Right renal pelvis (tissue), 4 donors: ENCODE data around the gene USP53. TPM values are rescaled to one million over a fixed set of nuclear protein-coding genes. Genes with fewer than 3 reads are reported as not detected.
"Not testable (repeated sequence)": the region's sequence is repeated elsewhere in the genome, so short reads cannot be mapped to it uniquely, and the experiment has no call there.

Experiments used
- DNase-seq, 4 donors: peaks; one replicate each; pipeline ENCODE4 v3.0.0-alpha.2; 2013; ENCODE audit warnings: low read depth in 4 of 4, low spot score in 3 of 4, missing footprints in 1 of 4
- polyA plus RNA-seq, 4 donors: library from polyadenylated mRNA; unstranded; fragments of 120-200 nt; gene quantifications; one replicate each; pipeline ENCODE4 v1.2.1, GENCODE V29; 2013; ENCODE audit not compliant: insufficient read length in 4 of 4

Gene USP53
- polyA plus RNA-seq, 4 donors: 37.7 to 55.8 (median 39.6) TPM

- DNase-seq: no peak
Measured at GRCh38 chr4:119227690-119228089, 15.2 kb downstream of the USP53 start.

GRCh38 chr4:119228406-119228805 is 15.9 kb downstream of the USP53 start:
- DNase-seq: no peak

- DNase-seq: no peak
Measured at GRCh38 chr4:119229908-119230687, 17.6 kb downstream of the USP53 start.

GRCh38 chr4:119231491-119231890 is 19.0 kb downstream of the USP53 start:
- DNase-seq: no peak

- no peak for DNase-seq
Measured at GRCh38 chr4:119232286-119232685, 19.8 kb downstream of the USP53 start.

GRCh38 chr4:119233191-119233590 is 20.7 kb downstream of the USP53 start:
- no peak for DNase-seq

- no peak for DNase-seq
Measured at GRCh38 chr4:119233750-119234149, 21.2 kb downstream of the USP53 start.

GRCh38 chr4:119237201-119237600 is 24.7 kb downstream of the USP53 start:
- no peak for DNase-seq

- DNase-seq: no peak
Measured at GRCh38 chr4:119237642-119238041, 25.1 kb downstream of the USP53 start.

- DNase-seq: no peak
Measured at GRCh38 chr4:119238068-119238722, 25.7 kb downstream of the USP53 start.

- no peak for DNase-seq
Measured at GRCh38 chr4:119240128-119240527, 27.6 kb downstream of the USP53 start.

GRCh38 chr4:119240568-119240967 is 28.1 kb downstream of the USP53 start:
- DNase-seq: no peak

- DNase-seq: no peak
Measured at GRCh38 chr4:119242417-119242816, 29.9 kb downstream of the USP53 start.

- no peak for DNase-seq
Measured at GRCh38 chr4:119243868-119244267, 31.4 kb downstream of the USP53 start.

- DNase-seq: no peak
Measured at GRCh38 chr4:119244344-119244743, 31.8 kb downstream of the USP53 start.

- DNase-seq: no peak
Measured at GRCh38 chr4:119244832-119245231, 32.3 kb downstream of the USP53 start.

GRCh38 chr4:119246177-119246733 is 33.7 kb downstream of the USP53 start:
- no peak for DNase-seq

GRCh38 chr4:119251037-119251436 is 38.5 kb downstream of the USP53 start:
- DNase-seq: not testable (repeated sequence)

GRCh38 chr4:119255223-119255622 is 42.7 kb downstream of the USP53 start:
- not testable (repeated sequence) for DNase-seq

- no peak for DNase-seq
Measured at GRCh38 chr4:119260528-119260927, 48.0 kb downstream of the USP53 start.

GRCh38 chr4:119261986-119262385 is 49.5 kb downstream of the USP53 start:
- no peak for DNase-seq

GRCh38 chr4:119264743-119265142 is 52.2 kb downstream of the USP53 start:
- no peak for DNase-seq
